GM12892 (cell line): ENCODE data around the gene ALOXE3.
A peak's percentile ranks its signal among the peaks of the same experiment; 100 is the strongest.

Experiments used
- DNase-seq: peaks from one replicate; pipeline ENCODE4 v3.0.0; 2011; ENCODE audit not compliant: insufficient read length
- FAIRE-seq: peaks from 2 replicates; lab custom pipeline; 2011; peaks lifted over from hg19 to GRCh38; lab: Jason Lieb, UNC
- POLR2A ChIP-seq: IDR thresholded peaks from 2 replicates; pipeline ENCODE4 v1.6.1; 2011; ENCODE audit warnings: low read depth, low read length, control low read depth
- POLR2AphosphoS5 ChIP-seq: IDR thresholded peaks from 2 replicates; pipeline ENCODE4 v1.6.1; 2011; ENCODE audit warnings: low read depth, low read length, control low read depth
- TAF1 ChIP-seq: IDR thresholded peaks from 2 replicates; pipeline ENCODE4 v1.6.1; 2011; ENCODE audit warnings: low read depth, mild to moderate bottlenecking, control low read depth, low read length, borderline replicate concordance

The ALOXE3 gene

DNA sequence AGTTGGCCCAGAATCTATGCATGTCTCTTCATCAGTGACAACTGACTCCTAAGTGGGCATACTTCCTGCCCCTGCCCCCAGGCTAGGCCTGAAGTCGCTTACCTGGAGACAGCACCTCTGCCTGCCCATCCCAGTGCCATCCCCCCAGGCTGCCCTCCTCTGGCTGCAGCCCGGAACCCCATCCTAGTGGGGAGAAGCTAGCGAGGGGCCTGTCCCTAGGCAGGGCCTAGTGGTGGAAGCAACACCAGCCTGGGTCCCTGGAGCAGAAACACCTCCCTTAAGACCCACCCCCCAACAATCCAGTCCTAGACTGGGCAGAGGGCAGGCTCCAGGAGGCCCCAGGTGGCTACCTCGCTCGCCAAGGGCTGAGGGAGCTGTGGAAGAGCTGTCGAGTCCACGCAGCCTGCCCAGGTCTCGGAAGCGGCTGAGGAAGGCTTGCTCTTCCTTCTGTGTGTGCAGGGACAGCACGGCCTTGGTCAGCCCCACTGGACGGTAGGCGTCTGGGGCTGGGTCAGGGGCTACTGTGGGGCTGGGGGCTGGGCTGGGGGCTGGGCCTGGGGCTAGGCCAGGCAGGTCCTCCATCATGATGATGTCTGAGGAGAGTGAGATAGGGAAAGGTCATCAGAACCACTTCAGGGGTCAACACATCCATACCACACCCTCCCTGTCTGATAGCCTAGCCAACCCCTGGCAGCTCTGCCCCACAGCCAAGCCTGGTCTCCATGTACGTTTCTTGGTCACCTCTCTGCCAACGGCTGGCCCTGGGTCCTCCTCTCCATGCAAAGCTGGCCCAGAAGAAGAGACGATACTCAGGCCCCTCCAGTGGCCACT is 26.3 kb upstream of the ALOXE3 start:
- no peak for DNase-seq
- FAIRE-seq: no peak
- no peak for TF ChIP-seq POLR2AphosphoS5
- no peak for TF ChIP-seq TAF1
- TF ChIP-seq POLR2A: no peak

DNA sequence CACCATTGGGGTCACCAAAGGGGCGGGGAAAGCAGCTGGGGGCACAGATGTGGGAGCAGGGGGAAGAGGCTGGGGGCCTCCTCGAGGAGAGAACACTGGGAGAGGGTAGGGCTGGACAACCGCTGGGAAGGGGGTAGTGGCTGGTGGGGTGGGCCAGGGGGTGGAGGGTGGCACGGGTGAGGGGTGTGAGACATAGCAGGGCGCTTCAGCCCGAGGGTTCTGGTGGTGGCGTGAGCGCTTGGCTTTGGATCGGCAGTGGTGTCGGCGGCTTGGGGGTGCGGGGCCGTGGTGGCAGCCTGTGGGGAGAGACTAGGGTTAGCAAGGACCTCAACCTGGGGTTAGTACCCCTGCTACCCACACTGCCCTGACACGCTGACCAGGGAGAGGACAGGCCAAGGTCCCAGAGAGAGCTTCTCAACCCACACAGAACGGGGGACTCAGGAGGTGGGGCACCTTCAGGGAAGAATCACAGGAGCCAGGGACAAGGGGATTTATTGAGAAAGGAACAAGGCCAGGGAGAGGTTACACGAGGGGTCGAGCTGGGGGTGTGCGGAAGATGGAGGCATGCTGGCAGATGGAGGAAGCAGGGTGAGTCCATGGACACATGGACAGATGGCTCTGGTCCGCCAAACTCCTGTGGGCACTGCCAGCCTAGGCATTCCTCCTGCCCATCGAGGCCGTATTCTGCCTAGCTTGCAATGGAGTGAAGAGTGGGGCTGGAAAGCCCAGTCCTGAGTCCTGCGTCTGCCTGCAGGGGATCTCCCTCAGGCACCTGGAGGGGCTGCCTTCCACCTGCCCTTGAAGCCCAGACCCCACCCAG is 25.5 kb upstream of the ALOXE3 start:
- FAIRE-seq: no peak
- TF ChIP-seq TAF1 (no peak), POLR2A (no peak), POLR2AphosphoS5 (no peak; the same call in 1 of the 2 replicates)
- no peak for DNase-seq

DNA sequence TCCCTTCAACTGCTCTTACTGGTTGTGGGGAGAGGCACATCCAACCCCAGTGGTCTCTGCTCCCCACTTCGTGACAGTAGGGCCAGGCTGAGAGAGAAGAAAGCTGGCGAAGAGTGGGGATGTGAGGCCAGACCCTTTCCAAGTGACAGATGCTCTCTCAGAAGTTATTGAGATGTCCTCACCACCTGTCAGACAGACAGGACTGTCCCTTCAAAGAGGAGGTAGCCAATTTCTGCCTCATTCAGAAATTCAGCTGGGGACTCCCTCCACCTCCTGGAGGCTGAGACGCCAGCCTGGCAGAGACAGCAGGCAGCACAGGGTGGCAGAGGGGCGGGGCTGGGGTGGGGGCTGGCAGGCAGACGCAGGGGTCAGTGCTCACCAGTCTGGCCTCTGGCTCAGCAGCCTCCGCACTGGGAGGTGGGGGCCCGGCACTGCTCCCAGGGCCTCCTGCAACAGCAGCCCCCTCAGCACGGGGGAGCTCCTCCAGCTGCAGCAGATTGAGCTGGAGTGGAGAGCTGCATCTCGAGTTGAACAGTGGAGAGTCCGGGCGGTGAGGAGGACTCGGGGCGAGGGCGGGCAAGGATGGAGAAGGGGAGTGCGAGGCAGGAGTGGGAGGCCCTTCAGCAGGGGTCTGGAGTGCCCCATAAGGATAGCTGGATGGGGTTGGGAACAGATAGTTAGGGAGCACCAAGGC is 24.7 kb upstream of the ALOXE3 start:
- TF ChIP-seq TAF1: no peak
- no peak for TF ChIP-seq POLR2A
- no peak for TF ChIP-seq POLR2AphosphoS5
- DNase-seq (no peak), FAIRE-seq (no peak)

DNA sequence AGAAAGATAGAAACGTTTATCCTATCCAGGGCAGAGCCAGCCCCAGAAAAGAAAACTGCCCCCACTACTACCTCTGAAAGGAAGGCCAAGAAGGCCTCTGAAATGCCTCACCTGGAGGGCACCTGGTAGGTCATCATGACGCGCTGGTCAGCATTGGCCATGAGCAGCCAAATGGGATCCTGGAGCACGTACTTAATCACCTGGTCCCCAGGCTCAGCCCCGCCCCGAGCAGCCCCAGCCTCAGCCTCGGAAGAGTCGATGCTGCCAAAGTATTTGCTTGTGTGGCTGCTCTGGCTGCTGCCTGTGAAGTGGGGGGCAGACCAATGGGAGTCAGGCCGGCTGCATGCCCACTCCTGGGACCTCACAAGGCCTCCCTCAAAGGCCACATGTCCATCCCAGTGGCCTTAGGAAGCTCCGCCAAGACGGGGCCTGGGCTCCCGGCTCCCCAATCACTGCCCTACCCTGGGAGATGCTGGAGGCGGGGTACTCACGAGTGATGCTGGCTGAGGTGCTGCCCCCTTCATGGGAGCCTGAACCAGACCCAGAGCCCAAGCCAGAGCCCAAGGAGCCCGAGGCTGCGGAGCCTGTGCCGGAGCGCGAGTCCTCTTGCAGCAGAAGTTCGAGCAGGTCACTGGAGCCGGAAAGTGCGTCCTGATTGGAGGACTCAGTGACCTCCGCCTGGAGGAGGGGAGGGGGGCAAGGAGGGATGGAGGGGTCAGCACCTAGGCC is 24.0 kb upstream of the ALOXE3 start:
- no peak for FAIRE-seq
- DNase-seq: no peak
- no peak; the same call in 1 of the 2 replicates for TF ChIP-seq POLR2AphosphoS5
- no peak for TF ChIP-seq TAF1
- no peak for TF ChIP-seq POLR2A

DNA sequence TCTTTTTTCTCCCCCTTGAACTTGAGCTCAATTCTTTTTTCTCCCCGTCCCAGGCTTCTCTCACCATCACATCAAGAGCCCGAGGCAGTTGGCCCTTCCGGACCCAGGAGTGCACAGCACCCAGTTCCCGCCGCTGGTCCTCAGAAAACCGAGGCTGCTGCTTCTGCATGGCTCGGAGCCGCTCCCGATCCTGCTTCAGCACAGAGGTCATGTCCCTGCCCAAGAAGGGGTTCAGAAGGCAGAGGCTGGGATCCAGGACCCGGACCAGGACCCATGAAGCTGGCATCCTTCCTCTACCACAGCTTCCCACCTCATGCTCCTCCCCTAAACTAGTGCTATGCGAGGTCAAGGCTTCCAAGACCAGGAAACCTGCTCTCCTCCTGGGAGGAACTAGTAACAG is 23.4 kb upstream of the ALOXE3 start:
- DNase-seq (no peak), FAIRE-seq (no peak)
- no peak; the same call in 1 of the 2 replicates for TF ChIP-seq POLR2AphosphoS5

DNA sequence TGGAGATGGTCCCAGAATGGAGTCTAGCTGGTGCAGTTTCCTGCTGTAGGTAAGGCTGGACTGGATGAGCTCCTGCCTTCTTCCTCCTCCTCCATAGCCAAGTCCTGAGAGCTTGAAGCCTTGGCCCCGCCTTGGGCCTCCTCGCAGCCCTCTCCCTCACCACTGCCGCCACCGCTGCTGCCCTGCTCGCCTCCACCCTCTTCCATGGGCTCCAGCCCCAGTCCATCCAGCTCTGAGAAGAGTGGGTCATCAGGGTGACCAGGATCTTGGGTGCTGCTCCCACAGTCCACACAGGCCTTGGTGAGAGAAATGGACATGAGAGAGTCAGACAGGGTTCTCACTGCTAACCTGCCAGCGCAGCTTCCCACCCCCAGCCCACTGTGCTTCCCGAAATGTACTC is 22.7 kb upstream of the ALOXE3 start:
- no peak for DNase-seq
- no peak for FAIRE-seq
- TF ChIP-seq POLR2AphosphoS5 (no peak), TAF1 (no peak), POLR2A (no peak)

DNA sequence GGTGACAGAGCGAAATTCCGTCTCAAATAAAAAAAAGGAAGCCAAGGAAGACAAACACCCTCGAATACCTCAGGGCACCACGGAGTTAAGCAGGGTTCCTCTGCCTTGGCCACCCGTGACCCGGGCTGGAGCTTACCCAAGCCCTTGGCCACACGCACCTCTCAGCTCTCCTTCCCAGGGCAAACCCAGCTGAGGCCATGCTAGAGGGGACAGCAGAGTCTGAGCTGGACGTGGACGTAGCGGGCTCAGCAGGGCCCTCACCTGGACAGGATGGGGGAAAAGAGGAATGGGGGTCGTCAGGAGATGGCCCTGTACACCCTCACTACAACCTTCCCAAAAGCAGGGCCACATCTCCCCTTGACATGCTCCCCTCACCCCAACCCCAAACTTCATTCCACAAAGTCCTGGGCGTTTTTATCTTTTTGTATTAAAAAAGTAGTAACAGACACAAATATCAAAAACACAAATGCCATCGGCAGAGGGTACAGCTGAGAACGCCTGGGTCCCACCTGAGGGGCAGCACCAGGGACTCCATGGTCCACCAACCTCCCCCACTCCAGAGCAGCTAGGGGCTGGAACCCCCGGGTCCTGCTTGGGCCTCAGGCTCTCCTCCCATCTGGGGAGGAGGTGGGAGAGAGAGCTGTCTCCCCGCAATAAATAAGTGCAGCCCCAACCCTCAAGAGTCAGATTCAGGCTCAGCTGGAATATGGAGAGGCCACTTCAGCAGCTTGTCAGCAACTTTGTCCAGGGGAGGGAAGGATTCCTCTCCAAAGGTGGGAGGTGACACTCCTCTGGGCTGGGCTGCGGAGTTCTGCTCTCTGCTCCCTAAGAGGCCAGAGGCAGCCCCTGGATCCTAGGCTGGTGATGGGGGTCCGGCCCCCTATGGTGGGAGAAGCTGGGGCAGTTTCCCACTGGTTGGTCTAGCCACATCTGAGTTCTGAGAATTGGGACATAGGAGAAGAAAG is 22.0 kb upstream of the ALOXE3 start:
- FAIRE-seq: no peak
- TF ChIP-seq POLR2AphosphoS5 (no peak), TAF1 (no peak), POLR2A (no peak)
- DNase-seq: no peak

DNA sequence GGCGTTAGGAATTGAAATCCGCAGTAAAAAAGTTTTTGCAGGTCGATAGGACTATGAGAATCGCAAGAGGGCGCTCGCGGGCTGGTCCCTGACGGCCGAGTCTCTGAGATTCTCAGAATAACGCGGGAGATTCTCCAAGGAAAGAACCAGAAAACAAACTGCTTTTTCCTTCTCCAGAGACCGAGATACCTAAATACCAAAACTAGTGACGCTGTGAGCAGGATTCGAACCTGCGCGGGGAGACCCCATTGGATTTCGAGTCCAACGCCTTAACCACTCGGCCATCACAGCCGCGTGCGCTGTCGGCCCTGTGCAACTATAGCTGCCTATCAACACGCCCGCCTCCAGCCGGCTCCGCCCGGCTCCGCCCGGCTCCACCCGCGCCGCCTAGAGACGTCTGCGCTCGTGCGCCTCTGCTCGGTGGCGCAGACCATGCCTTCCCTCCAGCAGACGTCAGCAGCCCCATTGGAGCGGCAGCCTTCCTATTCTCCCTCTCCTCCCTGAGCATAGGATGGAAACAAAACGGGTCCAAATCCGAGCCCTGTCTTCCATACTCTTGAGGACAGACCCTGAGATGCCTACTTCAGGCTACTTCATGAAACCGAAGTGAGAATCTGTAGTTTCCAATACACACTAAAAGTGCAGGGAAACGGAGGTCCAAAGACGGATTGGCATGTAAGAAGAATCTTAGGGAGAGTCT is 20.5 kb upstream of the ALOXE3 start:
- DNase-seq (peak; percentile 80), FAIRE-seq (peak; percentile 94)
- TF ChIP-seq TAF1: 0 out of 2 replicates have a peak, but pooled peaks have one; percentile 24
- TF ChIP-seq POLR2A: peak; percentile 40; the same call in 1 of the 2 replicates
- no peak for TF ChIP-seq POLR2AphosphoS5

DNA sequence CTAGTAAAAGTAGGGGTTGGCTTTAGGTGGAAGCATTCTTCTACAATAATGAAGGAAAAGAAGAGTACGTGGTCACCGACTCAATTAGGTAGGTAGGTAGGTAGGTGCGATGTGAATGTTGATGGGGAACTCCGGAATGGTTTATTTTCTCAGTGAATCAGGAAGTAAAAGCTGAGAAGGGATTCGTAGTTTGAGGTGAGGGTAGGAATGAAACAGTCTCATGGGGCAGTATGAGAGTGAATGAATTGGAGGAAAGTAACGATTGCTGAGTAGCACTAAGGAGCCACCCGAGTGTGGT is 20.0 kb upstream of the ALOXE3 start:
- no peak for TF ChIP-seq POLR2A
- TF ChIP-seq TAF1: no peak
- TF ChIP-seq POLR2AphosphoS5: no peak
- FAIRE-seq (no peak), DNase-seq (no peak)

DNA sequence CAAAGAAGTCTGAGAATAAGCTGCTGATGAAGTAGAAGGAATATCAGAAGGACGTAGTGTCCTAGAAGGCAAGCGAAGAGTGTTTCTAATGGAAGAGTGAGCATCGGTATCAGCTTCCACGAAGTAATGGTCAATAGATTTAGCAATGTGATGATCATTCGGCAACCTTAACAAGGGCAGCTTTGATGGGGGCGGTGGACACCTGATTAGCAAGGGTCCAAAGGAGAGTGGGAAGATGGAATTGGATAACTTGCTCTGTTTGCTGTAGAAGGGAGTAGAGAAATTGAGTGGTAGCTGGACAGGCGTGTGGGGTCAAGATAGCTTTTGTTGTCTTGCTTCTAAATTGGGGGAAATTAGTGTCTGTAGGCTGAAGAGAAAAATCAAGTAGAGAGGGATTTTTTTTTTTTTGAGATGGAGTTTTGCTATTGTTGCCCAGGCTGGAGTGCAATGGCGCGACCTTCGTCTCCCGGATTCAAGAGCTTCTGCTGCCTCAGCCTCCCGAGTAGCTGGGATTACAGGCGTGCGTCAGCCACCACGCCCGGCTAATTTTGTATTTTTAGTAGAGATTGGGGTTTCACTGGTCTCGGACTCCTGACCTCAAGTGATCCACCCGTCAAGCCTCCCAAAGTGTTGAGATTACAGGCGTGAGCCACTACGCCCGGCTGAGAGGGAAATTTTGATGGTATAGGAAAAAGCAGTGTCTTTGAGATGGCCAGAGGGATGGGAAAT is 19.5 kb upstream of the ALOXE3 start:
- FAIRE-seq: no peak
- TF ChIP-seq TAF1 (no peak), POLR2AphosphoS5 (no peak), POLR2A (no peak)
- DNase-seq: no peak
